ENCODE results near the gene TET2. TPM values are rescaled to one million over a fixed set of nuclear protein-coding genes. Genes with fewer than 3 reads are reported as not detected.

TET2 gene
- total RNA-seq, 2 donors from 2014 or later: 12.0 to 15.5 TPM

GRCh38 chr4:105288121-105288520 lies 141.4 kb downstream of the TET2 start:
- 85 to 93% methylated on average over 2 of the region's 2 CpGs for WGBS, 2 experiments (ENCODE audit: insufficient coverage in 1 of 2, insufficient read length in 1 of 2)
- TF ChIP-seq CTCF (conservative IDR thresholded peaks at IDR 0.05): no peak
- no peaks in the 10 kb centered on the region for H3K4me1 ChIP-seq (ENCODE audit: control insufficient read depth, insufficient read depth, low read length)
- no peak overlapping the region for H3K27ac ChIP-seq (ENCODE audit: low read depth, low read length)
- no peak overlapping the region for H3K9ac ChIP-seq (ENCODE audit: extremely low read depth, low read length, poor library complexity, severe bottlenecking)
- H3K27me3 ChIP-seq (ENCODE audit: control insufficient read depth, insufficient read depth, low read length, poor library complexity, severe bottlenecking): no peaks in the 10 kb centered on the region
- no peak for DNase-seq
- Mint-ChIP-seq H3K36me3 (ENCODE audit: low read depth) (no peaks in the 10 kb centered on the region), H3K4me3 (no peak overlapping the region), H3K9me3 (no peaks in the 10 kb centered on the region), H3K27ac (no peak overlapping the region), H3K4me1 (no peaks in the 10 kb centered on the region), H3K27me3 (ENCODE audit: insufficient read depth) (no peaks in the 10 kb centered on the region)
- no peaks in the 10 kb centered on the region for H3K36me3 ChIP-seq (ENCODE audit: control insufficient read depth, insufficient read depth, low read length)
- H3K9me3 ChIP-seq (ENCODE audit: control insufficient read depth, low read length): no peaks in the 10 kb centered on the region
- no peak overlapping the region for H3K4me3 ChIP-seq (ENCODE audit: low read length)

- no peak for DNase-seq
- Histone ChIP-seq H3K27ac (ENCODE audit: low read depth, low read length) (no peak overlapping the region), H3K27me3 (ENCODE audit: control insufficient read depth, insufficient read depth, low read length, poor library complexity, severe bottlenecking) (no peaks in the 10 kb centered on the region), H3K4me3 (ENCODE audit: low read length) (no peak overlapping the region), H3K9ac (ENCODE audit: extremely low read depth, low read length, poor library complexity, severe bottlenecking) (no peak overlapping the region), H3K36me3 (ENCODE audit: control insufficient read depth, insufficient read depth, low read length) (no peaks in the 10 kb centered on the region), H3K4me1 (ENCODE audit: control insufficient read depth, insufficient read depth, low read length) (peaks cover 4% of the 10 kb centered on the region), H3K9me3 (ENCODE audit: control insufficient read depth, low read length) (no peaks in the 10 kb centered on the region)
- H3K9me3 Mint-ChIP-seq: no peaks in the 10 kb centered on the region
- no peaks in the 10 kb centered on the region for H3K36me3 Mint-ChIP-seq (ENCODE audit: low read depth)
- H3K4me1 Mint-ChIP-seq: peaks cover 5% of the 10 kb centered on the region
- no peak overlapping the region for H3K4me3 Mint-ChIP-seq
- TF ChIP-seq CTCF (conservative IDR thresholded peaks at IDR 0.05): no peak
- H3K27me3 Mint-ChIP-seq (ENCODE audit: insufficient read depth): no peaks in the 10 kb centered on the region
- H3K27ac Mint-ChIP-seq: no peak overlapping the region
- 86 to 100% methylated on average over 1 to 3 of the region's 3 CpGs for WGBS, 2 experiments (ENCODE audit: insufficient coverage in 1 of 2, insufficient read length in 1 of 2)
Measured at GRCh38 chr4:105291925-105292324, 145.2 kb downstream of the TET2 start.

- no peak overlapping the region for H3K27ac Mint-ChIP-seq
- no peak for DNase-seq
- no peaks in the 10 kb centered on the region for H3K27me3 ChIP-seq (ENCODE audit: control insufficient read depth, insufficient read depth, low read length, poor library complexity, severe bottlenecking)
- no peaks in the 10 kb centered on the region for H3K9me3 ChIP-seq (ENCODE audit: control insufficient read depth, low read length)
- no peak overlapping the region for H3K4me3 ChIP-seq (ENCODE audit: low read length)
- peaks cover 6% of the 10 kb centered on the region for H3K4me1 ChIP-seq (ENCODE audit: control insufficient read depth, insufficient read depth, low read length)
- no peak overlapping the region for H3K9ac ChIP-seq (ENCODE audit: extremely low read depth, low read length, poor library complexity, severe bottlenecking)
- TF ChIP-seq CTCF (conservative IDR thresholded peaks at IDR 0.05): no peak
- no peaks in the 10 kb centered on the region for H3K9me3 Mint-ChIP-seq
- H3K4me1 Mint-ChIP-seq: peaks cover 9% of the 10 kb centered on the region
- peaks cover 2% of the 10 kb centered on the region for H3K27me3 Mint-ChIP-seq (ENCODE audit: insufficient read depth)
- no peaks in the 10 kb centered on the region for H3K36me3 ChIP-seq (ENCODE audit: control insufficient read depth, insufficient read depth, low read length)
- no peak overlapping the region for H3K27ac ChIP-seq (ENCODE audit: low read depth, low read length)
- no peak overlapping the region for H3K4me3 Mint-ChIP-seq
- no peaks in the 10 kb centered on the region for H3K36me3 Mint-ChIP-seq (ENCODE audit: low read depth)
Measured at GRCh38 chr4:105293360-105293759, 146.7 kb downstream of the TET2 start.

Data from endodermal cell (in vitro differentiated cells).